Progenitor cell of endocrine pancreas (in vitro differentiated cells): Measurements from ENCODE around the gene TTC33. TPM values are rescaled to one million over a fixed set of nuclear protein-coding genes. Genes with fewer than 3 reads are reported as not detected.

Experiments
- DNase-seq: peaks from one replicate; pipeline ENCODE4 v3.0.0; 2021; ENCODE audit warnings: low spot score; ENCODE audit not compliant: unreplicated experiment
- H3K27ac Mint-ChIP-seq: 2 replicates; pipeline ENCODE4 v1.8.0; 2021; ENCODE audit warnings: mild to moderate bottlenecking, moderate library complexity, mixed read lengths
- H3K27me3 Mint-ChIP-seq: 2 replicates; pipeline ENCODE4 v1.8.0; 2021; ENCODE audit warnings: mixed read lengths
- H3K36me3 Mint-ChIP-seq: 2 replicates; pipeline ENCODE4 v1.8.0; 2022; ENCODE audit warnings: mixed read lengths; ENCODE audit not compliant: insufficient read depth
- H3K4me1 Mint-ChIP-seq: 2 replicates; pipeline ENCODE4 v1.8.0; 2021; ENCODE audit warnings: low read depth, mixed read lengths
- H3K4me3 Mint-ChIP-seq: 2 replicates; pipeline ENCODE4 v1.8.0; 2021; ENCODE audit warnings: low read depth, mild to moderate bottlenecking, moderate library complexity, mixed read lengths
- H3K9me3 Mint-ChIP-seq: 2 replicates; pipeline ENCODE4 v1.8.0; 2021; ENCODE audit warnings: low read depth, mixed read lengths
- CTCF ChIP-seq: fragments of 200-600 bp; sonication (generic); IDR thresholded peaks from one replicate; pipeline ENCODE4 v1.5.0; 2021; ENCODE audit warnings: antibody characterized with exemption, mild to moderate bottlenecking; ENCODE audit not compliant: unreplicated experiment
- total RNA-seq: library from RNA; stranded (reverse); gene quantifications from 2 replicates; pipeline ENCODE4 v1.2.1, GENCODE V29; 2021

Gene TTC33
- total RNA-seq, 1 donor from 2014 or later: 25.4 TPM

- Mint-ChIP-seq H3K27me3 (no peaks in the 10 kb centered on the region), H3K36me3 (no peaks in the 10 kb centered on the region), H3K4me3 (no peak overlapping the region), H3K9me3 (no peaks in the 10 kb centered on the region), H3K27ac (no peak overlapping the region), H3K4me1 (no peaks in the 10 kb centered on the region)
- no peak for TF ChIP-seq CTCF
- DNase-seq: no peak
Measured at GRCh38 chr5:40622463-40623252, 133.1 kb downstream of the TTC33 start.

GRCh38 chr5:40619421-40619820 lies 136.3 kb downstream of the TTC33 start:
- H3K4me1 Mint-ChIP-seq: no peaks in the 10 kb centered on the region
- H3K27ac Mint-ChIP-seq: no peak overlapping the region
- H3K4me3 Mint-ChIP-seq: no peak overlapping the region
- H3K27me3 Mint-ChIP-seq: no peaks in the 10 kb centered on the region
- no peak for TF ChIP-seq CTCF
- DNase-seq: no peak
- H3K9me3 Mint-ChIP-seq: no peaks in the 10 kb centered on the region
- H3K36me3 Mint-ChIP-seq: no peaks in the 10 kb centered on the region

- H3K36me3 Mint-ChIP-seq: no peaks in the 10 kb centered on the region
Measured at GRCh38 chr5:40618926-40619325, 136.8 kb downstream of the TTC33 start.

GRCh38 chr5:40616781-40617180 lies 139.0 kb downstream of the TTC33 start:
- no peaks in the 10 kb centered on the region for H3K9me3 Mint-ChIP-seq
- H3K36me3 Mint-ChIP-seq: no peaks in the 10 kb centered on the region
- no peaks in the 10 kb centered on the region for H3K27me3 Mint-ChIP-seq
- no peak for TF ChIP-seq CTCF
- H3K4me1 Mint-ChIP-seq: no peaks in the 10 kb centered on the region
- no peak for DNase-seq
- no peak overlapping the region for H3K27ac Mint-ChIP-seq
- no peak overlapping the region for H3K4me3 Mint-ChIP-seq

More at GRCh38 chr5:40618926-40619325, 136.8 kb downstream of the TTC33 start:
- TF ChIP-seq CTCF: no peak
- no peak overlapping the region for H3K27ac Mint-ChIP-seq
- no peak overlapping the region for H3K4me3 Mint-ChIP-seq
- no peak for DNase-seq
- no peaks in the 10 kb centered on the region for H3K4me1 Mint-ChIP-seq
- no peaks in the 10 kb centered on the region for H3K9me3 Mint-ChIP-seq
- no peaks in the 10 kb centered on the region for H3K27me3 Mint-ChIP-seq

- no peaks in the 10 kb centered on the region for H3K27me3 Mint-ChIP-seq
- H3K27ac Mint-ChIP-seq: no peak overlapping the region
- H3K36me3 Mint-ChIP-seq: no peaks in the 10 kb centered on the region
- H3K9me3 Mint-ChIP-seq: no peaks in the 10 kb centered on the region
- DNase-seq: no peak
- H3K4me1 Mint-ChIP-seq: no peaks in the 10 kb centered on the region
- H3K4me3 Mint-ChIP-seq: no peak overlapping the region
- TF ChIP-seq CTCF: no peak
Measured at GRCh38 chr5:40615586-40616170, 140.1 kb downstream of the TTC33 start.
